Epithelial cell of esophagus (primary cell): ENCODE data around the gene TNK1.
"Not testable (repeated sequence)": the region's sequence is repeated elsewhere in the genome, so short reads cannot be mapped to it uniquely, and the experiment has no call there.

Source experiments
- DNase-seq: peaks from one replicate; pipeline ENCODE4 v3.0.0; 2010; ENCODE audit warnings: low read depth
- H3K4me3 ChIP-seq: 2 replicates; pipeline ENCODE4 v1.5.1; 2011; ENCODE audit warnings: mild to moderate bottlenecking, low read length, control low read depth
- CTCF ChIP-seq: IDR thresholded peaks from 2 replicates; pipeline ENCODE4 v1.5.1; 2011; ENCODE audit warnings: low read depth, mild to moderate bottlenecking, low read length, control low read depth, inconsistent platforms; ENCODE audit not compliant: insufficient read depth; ENCODE audit errors: missing control alignments

The TNK1 gene

GRCh38 chr17:7380855-7381683, at the start of gene TNK1:
TNK1 (plus strand) TSS chr17:7381089; CDS start chr17:7382927, 1,838 bp downstream.
- TF ChIP-seq CTCF = peak; percentile 26
- DNase-seq = peak; percentile 65
- peak within 1 kb of the TSS; percentile 54 for H3K4me3 ChIP-seq

- no peak overlapping the region for H3K4me3 ChIP-seq
- no peak for TF ChIP-seq CTCF
- DNase-seq = no peak
These were observed 48.8 kb upstream of the TNK1 start for GRCh38 chr17:7332111-7332510.

GRCh38 chr17:7332600-7333069, 48.3 kb upstream of the TNK1 start:
- DNase-seq = not testable (repeated sequence)

GRCh38 chr17:7334938-7335538, 45.9 kb upstream of the TNK1 start:
- TF ChIP-seq CTCF = no peak
- no peak overlapping the region for H3K4me3 ChIP-seq
- no peak for DNase-seq

More at GRCh38 chr17:7332600-7333069, 48.3 kb upstream of the TNK1 start:
- H3K4me3 ChIP-seq = not testable (repeated sequence)

GRCh38 chr17:7335765-7336164, 45.1 kb upstream of the TNK1 start:
- not testable (repeated sequence) for DNase-seq, H3K4me3 ChIP-seq

- no peak for TF ChIP-seq CTCF
- DNase-seq = no peak
- no peak within 1 kb of the TSS for H3K4me3 ChIP-seq
These were observed 44.4 kb upstream of the TNK1 start, which contains the start of gene ACAP1 for GRCh38 chr17:7336240-7337175. ACAP1 (plus strand) TSS chr17:7336529; CDS start chr17:7336735, 206 bp downstream.

GRCh38 chr17:7337600-7337999, 43.3 kb upstream of the TNK1 start:
- not testable (repeated sequence) for DNase-seq, H3K4me3 ChIP-seq

- peak; percentile 33 for DNase-seq
- H3K4me3 ChIP-seq = no peak overlapping the region
- no peak for TF ChIP-seq CTCF
These were observed 40.7 kb upstream of the TNK1 start for GRCh38 chr17:7340179-7340578.
